ENCODE data around the gene ERH.

- TF ChIP-seq, protein P1, sequence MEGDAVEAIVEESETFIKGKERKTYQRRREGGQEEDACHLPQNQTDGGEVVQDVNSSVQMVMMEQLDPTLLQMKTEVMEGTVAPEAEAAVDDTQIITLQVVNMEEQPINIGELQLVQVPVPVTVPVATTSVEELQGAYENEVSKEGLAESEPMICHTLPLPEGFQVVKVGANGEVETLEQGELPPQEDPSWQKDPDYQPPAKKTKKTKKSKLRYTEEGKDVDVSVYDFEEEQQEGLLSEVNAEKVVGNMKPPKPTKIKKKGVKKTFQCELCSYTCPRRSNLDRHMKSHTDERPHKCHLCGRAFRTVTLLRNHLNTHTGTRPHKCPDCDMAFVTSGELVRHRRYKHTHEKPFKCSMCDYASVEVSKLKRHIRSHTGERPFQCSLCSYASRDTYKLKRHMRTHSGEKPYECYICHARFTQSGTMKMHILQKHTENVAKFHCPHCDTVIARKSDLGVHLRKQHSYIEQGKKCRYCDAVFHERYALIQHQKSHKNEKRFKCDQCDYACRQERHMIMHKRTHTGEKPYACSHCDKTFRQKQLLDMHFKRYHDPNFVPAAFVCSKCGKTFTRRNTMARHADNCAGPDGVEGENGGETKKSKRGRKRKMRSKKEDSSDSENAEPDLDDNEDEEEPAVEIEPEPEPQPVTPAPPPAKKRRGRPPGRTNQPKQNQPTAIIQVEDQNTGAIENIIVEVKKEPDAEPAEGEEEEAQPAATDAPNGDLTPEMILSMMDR (IDR thresholded peaks at IDR 0.05): no peak
- no peak for TF ChIP-seq POLR2A (IDR thresholded peaks at IDR 0.05)
Measured at GRCh38 chr14:69401841-69402240, 3.7 kb upstream of the ERH start.
